ACC112 (cell line): Measurements from ENCODE around the gene PHF20.
"Not testable (repeated sequence)": the region's sequence is repeated elsewhere in the genome, so short reads cannot be mapped to it uniquely, and the experiment has no call there.

Source experiments
- H2AFZ ChIP-seq: fragments of 200-600 bp; sonication (generic); one replicate; pipeline ENCODE4 v1.6.0; 2017; ENCODE audit warnings: antibody characterized with exemption, low read length; ENCODE audit not compliant: unreplicated experiment
- H3K27ac ChIP-seq: fragments of 200-600 bp; sonication (generic); 2 replicates; pipeline ENCODE4 v1.5.1; 2014; ENCODE audit warnings: low read depth, mild to moderate bottlenecking, antibody characterized with exemption, low read length, moderate library complexity
- H3K27me3 ChIP-seq: fragments of 200-600 bp; sonication (generic); 2 replicates; pipeline ENCODE4 v1.6.1; 2014; ENCODE audit warnings: mild to moderate bottlenecking, antibody characterized with exemption, low read length, moderate library complexity, mixed read lengths; ENCODE audit not compliant: insufficient read depth
- H3K36me3 ChIP-seq: fragments of 200-600 bp; sonication (generic); 2 replicates; pipeline ENCODE4 v1.6.1; 2016; ENCODE audit warnings: mild to moderate bottlenecking, antibody characterized with exemption, low read length, moderate library complexity, mixed read lengths; ENCODE audit not compliant: insufficient read depth
- H3K4me1 ChIP-seq: fragments of 200-600 bp; sonication (generic); one replicate; pipeline ENCODE4 v1.6.1; 2016; ENCODE audit warnings: low read length, mixed read lengths; ENCODE audit not compliant: insufficient read depth, unreplicated experiment, control insufficient read depth
- H3K4me3 ChIP-seq: fragments of 200-600 bp; sonication (generic); 2 replicates; pipeline ENCODE4 v1.5.1; 2014; ENCODE audit warnings: mild to moderate bottlenecking, low read depth, low read length
- H3K79me2 ChIP-seq: fragments of 200-600 bp; sonication (generic); one replicate; pipeline ENCODE4 v1.6.0; 2016; ENCODE audit warnings: low read length; ENCODE audit not compliant: control insufficient read depth, unreplicated experiment, insufficient read depth

PHF20 gene

GRCh38 chr20:35920523-35920922 is 148.7 kb downstream of the PHF20 start:
- no peaks in the 10 kb centered on the region for H3K27me3 ChIP-seq

GRCh38 chr20:35929301-35929700 is 157.5 kb downstream of the PHF20 start:
- H3K36me3 ChIP-seq, result 0 out of 2 replicates have a peak, but pooled peaks cover 6% of the 10 kb centered on the region
- H3K4me3 ChIP-seq, result no peak overlapping the region
- H3K27me3 ChIP-seq, result no peaks in the 10 kb centered on the region
- no peaks in the 10 kb centered on the region for H3K79me2 ChIP-seq
- H3K4me1 ChIP-seq, result no peaks in the 10 kb centered on the region
- H2AFZ ChIP-seq, result no peak overlapping the region
- H3K27ac ChIP-seq, result no peak overlapping the region

More at GRCh38 chr20:35920523-35920922, 148.7 kb downstream of the PHF20 start:
- Histone ChIP-seq H3K27ac (no peak overlapping the region), H3K4me3 (no peak overlapping the region), H3K79me2 (no peaks in the 10 kb centered on the region), H3K36me3 (peaks cover 14% of the 10 kb centered on the region; the same call in 1 of the 2 replicates), H3K4me1 (no peaks in the 10 kb centered on the region), H2AFZ (no peak overlapping the region)

- H3K4me3 ChIP-seq, result no peak overlapping the region
- H3K79me2 ChIP-seq, result no peaks in the 10 kb centered on the region
- H3K27me3 ChIP-seq, result no peaks in the 10 kb centered on the region
- peaks cover 4% of the 10 kb centered on the region for H3K4me1 ChIP-seq
- H2AFZ ChIP-seq, result no peak overlapping the region
- H3K36me3 ChIP-seq, result 0 out of 2 replicates have a peak, but pooled peaks cover 6% of the 10 kb centered on the region
- no peak overlapping the region for H3K27ac ChIP-seq
Measured at GRCh38 chr20:35934050-35934449, 162.2 kb downstream of the PHF20 start.

- no peaks in the 10 kb centered on the region for H3K79me2 ChIP-seq
Measured at GRCh38 chr20:35939264-35939663, 167.4 kb downstream of the PHF20 start.

GRCh38 chr20:35941620-35942019 is 169.8 kb downstream of the PHF20 start:
- Histone ChIP-seq H3K4me1 (peaks cover 10% of the 10 kb centered on the region), H3K36me3 (no peaks in the 10 kb centered on the region), H3K79me2 (no peaks in the 10 kb centered on the region), H3K27me3 (no peaks in the 10 kb centered on the region), H3K4me3 (no peak overlapping the region), H3K27ac (no peak overlapping the region), H2AFZ (no peak overlapping the region)

More at GRCh38 chr20:35939264-35939663, 167.4 kb downstream of the PHF20 start:
- Histone ChIP-seq H3K4me3 (no peak overlapping the region), H3K27ac (no peak overlapping the region), H3K4me1 (peaks cover 10% of the 10 kb centered on the region), H3K27me3 (no peaks in the 10 kb centered on the region), H2AFZ (no peak overlapping the region), H3K36me3 (no peaks in the 10 kb centered on the region)

- no peak overlapping the region for H3K27ac ChIP-seq
- H3K27me3 ChIP-seq, result no peaks in the 10 kb centered on the region
- no peak overlapping the region for H2AFZ ChIP-seq
- H3K4me3 ChIP-seq, result no peak overlapping the region
- peaks cover 10% of the 10 kb centered on the region for H3K4me1 ChIP-seq
- no peaks in the 10 kb centered on the region for H3K36me3 ChIP-seq
- no peaks in the 10 kb centered on the region for H3K79me2 ChIP-seq
Measured at GRCh38 chr20:35942243-35942642, 170.4 kb downstream of the PHF20 start.

- Histone ChIP-seq H3K4me1 (peaks cover 2% of the 10 kb centered on the region), H2AFZ (no peak overlapping the region), H3K79me2 (peaks cover 10% of the 10 kb centered on the region), H3K27ac (no peak overlapping the region), H3K36me3 (no peaks in the 10 kb centered on the region), H3K27me3 (no peaks in the 10 kb centered on the region), H3K4me3 (no peak overlapping the region)
Measured at GRCh38 chr20:35947489-35947888, 175.7 kb downstream of the PHF20 start.

GRCh38 chr20:35947907-35948306 is 176.1 kb downstream of the PHF20 start:
- Histone ChIP-seq H3K27ac (no peak overlapping the region), H3K36me3 (no peaks in the 10 kb centered on the region), H3K27me3 (no peaks in the 10 kb centered on the region), H3K79me2 (peaks cover 14% of the 10 kb centered on the region), H2AFZ (no peak overlapping the region), H3K4me1 (peaks cover 4% of the 10 kb centered on the region), H3K4me3 (no peak overlapping the region)

GRCh38 chr20:35950093-35950492 is 178.3 kb downstream of the PHF20 start:
- H3K79me2 ChIP-seq, result peaks cover 22% of the 10 kb centered on the region
- H3K27me3 ChIP-seq, result no peaks in the 10 kb centered on the region
- no peak overlapping the region for H2AFZ ChIP-seq
- H3K27ac ChIP-seq, result no peak overlapping the region
- no peaks in the 10 kb centered on the region for H3K36me3 ChIP-seq
- H3K4me1 ChIP-seq, result peaks cover 4% of the 10 kb centered on the region
- no peak overlapping the region for H3K4me3 ChIP-seq

GRCh38 chr20:35952080-35952479 is 180.3 kb downstream of the PHF20 start:
- not testable (repeated sequence) for H3K4me1 ChIP-seq, H3K27me3 ChIP-seq, H2AFZ ChIP-seq, H3K27ac ChIP-seq, H3K36me3 ChIP-seq
- Histone ChIP-seq H3K79me2 (peaks cover 27% of the 10 kb centered on the region), H3K4me3 (peak overlapping the region; percentile 81)

- Histone ChIP-seq H3K79me2 (peaks cover 27% of the 10 kb centered on the region), H3K27me3 (no peaks in the 10 kb centered on the region), H2AFZ (no peak overlapping the region), H3K36me3 (no peaks in the 10 kb centered on the region), H3K4me3 (peak overlapping the region; percentile 81), H3K27ac (peak overlapping the region; percentile 94), H3K4me1 (peaks cover 7% of the 10 kb centered on the region)
Measured at GRCh38 chr20:35952480-35953386, 180.9 kb downstream of the PHF20 start.
